NCI-H524 (cell line): Measurements from ENCODE around the gene USP47.

Source experiments
- DNase-seq, 2 experiments: peaks; one replicate each; lab custom pipeline; 2025; lab: John Stamatoyannopoulos, UW

USP47 gene

DNA sequence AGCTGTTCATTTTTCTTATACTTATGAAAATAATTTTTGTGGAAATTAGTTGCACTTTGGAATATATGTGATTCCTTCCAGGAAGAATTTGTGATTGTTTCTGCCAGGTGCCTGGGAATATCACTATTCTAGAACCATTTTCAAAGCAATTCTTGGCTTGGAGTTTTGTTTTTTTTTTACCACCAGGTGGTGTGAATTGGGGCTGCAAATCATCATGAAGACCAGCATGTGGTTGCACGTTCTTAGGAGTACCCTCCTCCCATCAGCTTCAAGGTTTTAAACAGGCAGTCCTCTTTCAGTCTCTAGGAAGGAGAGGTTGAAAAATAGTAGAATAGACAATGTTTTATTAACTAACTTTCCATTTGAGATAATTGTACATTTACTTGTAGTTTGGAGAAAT, 25.9 kb downstream of the USP47 start:
- DNase-seq: no peak

- DNase-seq: no peak
Observed at GRCh38 chr11:11871991-11872401, 30.2 kb downstream of the USP47 start.

DNA sequence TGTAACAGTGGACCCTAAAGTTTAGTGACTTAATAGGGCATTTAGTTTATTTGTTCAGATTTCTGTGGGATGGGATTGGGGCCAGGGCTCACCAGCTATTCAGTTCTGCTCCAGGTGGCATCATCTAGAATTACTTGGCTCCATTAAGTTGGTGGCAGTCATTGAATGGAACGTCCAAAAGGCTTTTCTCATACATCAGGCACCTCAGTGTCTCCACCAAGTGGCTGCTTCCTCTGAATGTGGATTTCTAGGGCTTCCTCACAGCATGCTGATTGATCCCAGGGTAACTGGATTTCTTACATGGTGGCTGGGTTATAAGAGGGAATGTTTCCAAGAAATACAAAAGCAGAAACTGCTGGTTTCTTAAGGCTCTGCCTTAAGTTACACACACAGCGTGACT, 34.7 kb downstream of the USP47 start:
- DNase-seq: peak; percentile 1 to 11

- DNase-seq: no peak
Observed at GRCh38 chr11:11880179-11880578, 38.4 kb downstream of the USP47 start.

DNA sequence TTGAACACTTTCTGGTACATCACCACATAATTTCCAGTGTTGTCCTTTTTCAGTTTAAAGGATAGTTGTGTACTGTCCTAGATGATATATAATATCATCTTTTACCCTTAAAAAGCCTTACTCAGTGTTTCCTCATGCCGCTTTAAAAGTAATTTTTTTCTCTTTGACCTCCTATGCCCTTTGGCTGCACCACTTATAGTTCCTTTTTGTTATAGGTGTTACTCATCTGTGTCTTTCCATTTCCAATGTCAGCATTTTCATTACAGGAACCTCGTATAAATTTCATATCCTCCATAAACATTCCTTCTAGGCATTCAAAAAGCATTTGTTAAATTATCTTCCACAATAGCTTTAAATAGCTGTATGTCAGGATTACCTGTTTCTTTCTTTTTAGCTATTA, 40.8 kb downstream of the USP47 start:
- DNase-seq: no peak

DNA sequence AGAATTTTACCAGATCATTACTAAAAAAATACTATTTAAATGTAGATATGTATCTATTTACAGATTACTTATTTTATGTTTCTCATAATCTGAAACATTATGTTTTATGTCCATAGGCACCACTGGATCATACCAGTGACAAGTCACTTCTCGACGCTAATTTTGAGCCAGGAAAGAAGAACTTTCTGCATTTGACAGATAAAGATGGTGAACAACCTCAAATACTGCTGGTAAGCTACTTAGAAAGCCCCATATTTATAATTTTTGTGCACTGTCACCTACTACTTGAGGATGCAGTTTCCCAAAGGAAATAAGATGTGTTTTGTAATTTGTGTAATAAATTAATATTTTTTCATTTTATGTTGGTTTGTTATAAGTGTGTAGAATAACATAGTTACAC, 42.6 kb downstream of the USP47 start:
- DNase-seq: no peak

DNA sequence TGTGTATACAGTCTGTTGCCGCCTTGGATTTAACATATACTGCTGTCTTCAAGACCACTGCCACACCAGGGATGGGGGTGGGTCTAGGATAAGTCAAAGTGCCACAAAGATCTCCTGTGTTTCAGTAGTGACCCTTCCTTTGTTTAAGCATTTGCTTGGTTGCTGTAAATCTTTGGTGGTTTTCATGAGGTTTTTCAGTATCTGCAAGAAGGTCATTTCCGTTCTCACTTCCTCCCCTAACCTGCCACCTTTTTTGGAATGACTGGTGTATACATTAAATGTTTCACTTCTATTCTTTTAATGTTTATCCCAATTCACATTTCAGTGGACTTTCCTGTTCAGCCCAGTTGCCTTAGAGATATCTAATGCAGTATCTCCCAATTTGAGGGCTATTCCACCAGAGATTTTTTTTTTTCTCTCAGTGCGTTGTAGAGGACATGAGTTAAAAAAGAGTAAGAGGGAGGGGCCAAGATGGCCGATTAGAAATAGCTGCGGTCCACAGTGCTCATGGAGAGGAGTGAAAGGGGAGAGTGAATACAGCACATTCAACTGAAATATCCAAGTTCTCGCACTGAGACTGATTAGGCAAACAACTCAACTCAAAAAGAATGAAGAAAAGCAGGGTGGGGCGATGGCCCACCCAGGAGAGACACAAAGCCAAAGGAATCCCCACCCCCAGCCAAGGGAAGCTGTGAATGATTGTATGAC, 43.2 kb downstream of the USP47 start:
- DNase-seq: no peak

- no peak for DNase-seq
Observed at GRCh38 chr11:11894486-11894885, 52.7 kb downstream of the USP47 start.

DNA sequence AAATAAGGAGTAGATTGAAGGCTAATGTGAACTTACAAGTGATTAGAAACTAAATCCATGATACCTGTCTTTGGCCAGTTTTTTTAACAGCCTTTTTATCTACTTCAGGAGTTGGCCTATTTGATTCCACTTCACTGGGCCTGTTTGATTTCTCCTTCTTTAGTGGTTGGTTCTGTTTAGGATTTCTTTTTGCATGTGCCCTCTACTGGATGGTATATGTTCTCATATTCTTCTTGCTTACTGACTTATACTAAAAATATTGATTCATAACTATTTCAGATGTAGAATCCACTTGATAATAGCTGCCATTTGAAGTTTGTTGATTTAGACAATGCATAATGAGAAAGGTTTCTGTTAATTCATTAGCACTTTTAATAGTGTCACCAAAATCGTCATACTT, 53.9 kb downstream of the USP47 start:
- no peak for DNase-seq

DNA sequence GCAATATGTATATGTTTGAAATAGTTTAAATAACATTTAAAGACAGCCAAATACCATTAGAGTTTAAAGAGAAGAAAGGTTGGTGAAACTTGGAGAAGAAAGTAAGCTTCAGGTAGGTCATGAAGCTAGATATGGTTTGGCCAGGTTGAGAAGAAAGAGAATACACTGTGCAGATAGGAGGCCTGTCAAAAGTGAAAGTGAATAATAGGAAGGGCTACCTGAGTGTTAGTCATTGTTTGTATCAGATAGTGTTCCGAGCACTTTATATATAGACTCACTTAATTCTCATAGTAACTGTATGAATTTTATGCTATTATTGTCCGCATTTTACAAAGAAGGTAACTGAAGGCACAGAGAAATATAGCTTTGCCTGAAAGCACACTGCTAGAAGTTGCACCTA, 56.9 kb downstream of the USP47 start:
- DNase-seq: no peak

DNA sequence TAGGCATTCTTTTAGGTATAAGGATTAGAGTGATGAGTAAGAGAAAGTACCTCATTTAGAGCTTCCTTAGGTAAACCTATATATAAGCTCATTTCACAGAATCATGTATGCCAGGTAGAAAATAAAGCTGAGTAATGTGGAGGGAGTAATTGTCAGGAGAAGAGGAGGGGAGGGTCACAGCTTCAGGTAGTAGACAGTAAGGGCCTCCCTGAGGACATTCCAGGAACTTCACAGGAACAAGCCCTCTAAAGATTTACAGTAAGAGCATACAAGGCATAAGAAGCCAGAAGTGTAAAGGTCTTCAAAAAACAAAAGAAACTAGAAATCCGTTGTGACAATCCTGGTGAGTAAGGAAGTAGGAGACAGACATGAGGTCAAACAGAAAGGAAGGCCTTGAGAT, 57.6 kb downstream of the USP47 start:
- no peak for DNase-seq

DNA sequence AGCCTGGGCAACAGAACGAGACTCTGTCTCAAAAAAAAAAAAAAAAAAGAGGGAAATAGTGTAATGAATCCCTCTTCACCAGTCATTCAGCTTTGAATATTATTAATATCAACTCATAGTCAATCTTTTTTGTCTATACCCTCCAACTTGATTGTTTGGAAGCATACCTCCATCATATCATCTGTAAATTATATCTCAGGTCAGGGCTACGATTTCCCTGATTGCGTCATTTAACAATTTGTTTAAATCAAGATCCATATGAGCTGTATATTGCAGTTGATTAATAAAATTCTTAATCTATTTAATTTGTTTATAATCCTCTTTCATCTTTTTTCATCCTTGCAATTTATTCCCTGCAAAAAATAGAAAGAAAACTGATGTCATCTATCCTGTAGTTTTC, 60.2 kb downstream of the USP47 start:
- no peak for DNase-seq

- no peak for DNase-seq
Observed at GRCh38 chr11:11909727-11910126, 68.0 kb downstream of the USP47 start.

GRCh38 chr11:11910541-11910940, 68.8 kb downstream of the USP47 start:
- peak in 1 of 2 experiments; percentile 10 for DNase-seq

DNA sequence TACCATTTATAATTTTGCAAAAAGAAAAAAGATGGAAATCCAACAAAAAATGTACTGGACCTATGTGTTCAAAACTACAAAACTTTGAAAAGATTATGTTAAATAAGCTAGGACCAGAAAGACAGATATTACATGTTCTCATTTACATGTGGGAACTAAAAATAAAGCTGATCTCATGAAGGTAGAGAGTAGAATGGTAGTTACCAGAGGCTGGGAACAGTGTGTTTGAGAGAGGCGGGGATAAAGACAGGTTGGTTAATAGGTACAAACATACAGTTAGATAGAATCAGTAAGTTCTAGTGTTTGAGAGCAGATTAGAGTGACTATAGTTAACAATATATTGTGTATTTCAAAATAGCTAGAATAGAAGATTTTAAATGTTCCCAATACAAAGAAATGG, 71.6 kb downstream of the USP47 start:
- DNase-seq: no peak

- DNase-seq: no peak
Observed at GRCh38 chr11:11915625-11916024, 73.9 kb downstream of the USP47 start.

DNA sequence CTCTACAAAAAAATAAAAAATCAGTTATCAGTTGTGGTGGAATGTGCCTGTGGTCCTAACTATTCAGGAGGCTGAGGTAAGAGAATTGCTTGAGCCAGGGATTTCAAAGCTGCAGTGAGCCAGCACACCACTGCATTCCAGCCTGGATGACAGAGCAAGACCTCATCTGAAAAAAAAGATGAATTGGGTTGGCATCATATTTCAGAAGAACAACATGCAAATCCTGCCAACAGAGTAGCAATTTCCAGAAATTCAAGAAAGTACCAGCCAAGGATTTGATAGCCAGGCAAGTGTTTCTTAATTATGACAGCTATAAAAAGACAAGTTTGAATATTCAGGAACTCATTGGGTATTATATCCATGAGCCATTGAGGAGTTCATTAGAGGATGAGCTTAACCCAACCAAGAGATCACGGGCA, 75.2 kb downstream of the USP47 start:
- no peak for DNase-seq

DNA sequence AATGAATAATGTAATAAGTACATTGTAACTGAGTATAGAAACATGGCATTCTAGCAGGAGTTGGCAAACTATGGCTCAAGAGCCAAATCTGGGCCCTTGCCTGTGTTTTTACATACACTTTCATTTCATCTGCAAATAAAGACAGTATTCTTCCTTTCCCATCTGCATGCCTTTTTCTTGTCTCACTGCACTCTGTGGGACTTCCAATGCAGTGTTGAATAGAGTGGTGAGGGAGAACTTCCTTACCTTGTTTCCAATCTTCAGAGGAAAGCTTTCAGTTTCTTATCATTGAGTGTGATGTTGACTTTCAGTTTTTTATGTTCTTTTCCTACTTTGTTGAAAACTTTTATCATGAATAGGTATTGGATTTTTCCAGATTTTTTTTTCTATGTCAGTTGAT, 82.1 kb downstream of the USP47 start:
- no peak for DNase-seq

DNA sequence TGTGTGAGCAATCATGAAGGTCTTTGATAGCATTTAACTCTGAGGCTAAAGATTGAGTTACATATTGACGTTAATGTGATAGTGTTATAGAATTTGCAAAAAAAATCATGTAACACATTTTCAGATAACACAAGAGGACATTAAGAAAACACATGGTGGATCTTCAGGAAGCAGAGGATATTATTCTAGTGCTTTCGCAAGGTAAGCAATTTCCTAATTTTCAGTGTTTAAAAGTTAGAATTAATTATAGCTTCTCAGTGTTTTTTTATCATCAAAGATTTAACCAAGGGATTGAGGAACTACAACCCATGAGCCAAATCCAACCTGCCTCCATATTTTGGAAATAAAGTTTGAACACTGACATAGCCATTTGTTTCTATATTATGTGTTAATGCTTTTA, 88.1 kb downstream of the USP47 start:
- no peak for DNase-seq

- peak; percentile 35 to 59 for DNase-seq
Observed at GRCh38 chr11:11931461-11932055, 89.8 kb downstream of the USP47 start.

DNA sequence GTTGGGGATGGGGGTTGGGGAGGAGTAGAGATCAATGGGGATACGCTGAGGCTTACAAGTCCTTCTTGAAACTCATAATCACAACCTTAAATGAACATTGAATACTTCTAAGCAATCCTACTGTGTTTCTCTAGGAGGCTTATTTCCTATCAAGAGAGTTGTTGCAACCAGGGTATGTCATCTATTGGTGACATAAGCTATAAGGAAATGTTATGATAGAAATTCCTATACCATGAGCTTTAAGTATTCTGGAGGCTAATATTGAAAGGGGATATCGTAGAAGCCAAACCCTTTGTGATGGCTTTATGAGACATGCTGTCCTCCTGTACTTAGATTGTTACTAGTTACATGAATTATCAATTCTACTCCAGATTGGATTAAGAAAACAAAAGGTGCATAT, 93.8 kb downstream of the USP47 start:
- DNase-seq: no peak

DNA sequence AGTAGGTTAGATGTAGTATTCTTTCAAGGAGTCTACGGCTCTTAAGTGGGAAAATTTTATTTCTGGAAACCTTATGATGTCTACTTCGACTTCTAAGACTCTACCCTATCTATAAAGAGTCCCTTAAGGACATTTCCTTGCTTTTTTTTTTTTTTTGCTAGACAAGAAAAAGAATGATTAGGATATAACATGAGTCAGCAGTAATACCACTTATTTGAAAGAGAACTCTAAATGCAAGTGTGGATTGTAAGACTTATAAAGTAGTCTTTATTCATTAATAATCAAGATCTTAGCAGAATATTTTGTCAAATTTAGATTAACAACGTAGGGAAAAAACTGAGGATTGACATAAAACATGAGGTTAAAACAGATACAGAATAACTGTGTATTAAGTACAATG, 95.7 kb downstream of the USP47 start:
- DNase-seq: no peak

DNA sequence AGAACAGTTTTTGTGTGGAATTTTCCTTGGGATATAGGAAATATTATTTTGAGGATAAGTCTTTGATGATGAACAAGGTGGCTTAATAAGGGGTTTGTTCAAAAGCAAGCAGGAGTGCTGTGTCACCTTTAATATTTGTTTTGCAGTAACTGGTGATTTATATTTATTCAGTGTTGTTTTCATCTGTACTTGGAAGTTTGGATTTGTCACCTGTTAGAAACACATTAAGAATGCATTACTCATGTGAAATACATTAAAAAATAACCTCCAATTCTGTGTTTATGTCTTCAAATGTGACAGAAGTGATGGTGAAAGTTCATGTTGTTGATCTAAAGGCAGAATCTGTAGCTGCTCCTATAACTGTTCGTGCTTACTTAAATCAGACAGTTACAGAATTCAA, 96.2 kb downstream of the USP47 start:
- no peak for DNase-seq

GRCh38 chr11:11940551-11940950, 98.8 kb downstream of the USP47 start:
- DNase-seq: no peak
